SK-N-SH (cell line): ENCODE data around the gene DIRAS1. TPM values are rescaled to one million over a fixed set of nuclear protein-coding genes. Genes with fewer than 3 reads are reported as not detected.

ENCODE experiments used
- CTCF ChIA-PET: fragments of 300-600, 350-600 bp; formaldehyde crosslinking; extraction: SDS; loops from one replicate; lab custom pipeline; 2021; lab: Yijun Ruan, JAX
- POLR2A ChIA-PET: fragments of 350-600 bp; sonication (Branson Sonifier 250); formaldehyde crosslinking; extraction: SDS; loops from one replicate; lab custom pipeline; 2020; ENCODE audit warnings: antibody characterized with exemption, inconsistent platforms; lab: Yijun Ruan, JAX
- DNase-seq: peaks from one replicate; pipeline ENCODE4 v3.0.0; 2012
- H2AFZ ChIP-seq: fragments of 200-600 bp; sonication (generic); 2 replicates; pipeline ENCODE4 v1.8.1; 2016; ENCODE audit warnings: antibody characterized with exemption, mild to moderate bottlenecking, low read depth
- H3F3A ChIP-seq: fragments of 200-600 bp; sonication (generic); replicated peaks from 2 replicates; pipeline ENCODE3; 2016; ENCODE audit warnings: antibody characterized with exemption, mild to moderate bottlenecking; ENCODE audit not compliant: insufficient read depth
- H3K27ac ChIP-seq, 2 experiments: fragments of 200-500 bp in 1 of 2; fragments of 200-600 bp in 1 of 2; sonication (Bioruptor generic) in 1 of 2; sonication (generic), shearing (Covaris generic) in 1 of 2; 2 replicates each; pipeline versions ENCODE4 v1.5.1 to v1.6.1; 2014 to 2016; ENCODE audit warnings: low read depth in 2 of 2, inconsistent platforms in 1 of 2, low read length in 1 of 2, mild to moderate bottlenecking in 1 of 2, mixed read lengths in 1 of 2
- H3K27me3 ChIP-seq: fragments of 200-600 bp; sonication (generic), shearing (Covaris generic); 2 replicates; pipeline ENCODE4 v1.6.1; 2016; ENCODE audit warnings: mixed run types; ENCODE audit not compliant: insufficient read depth
- H3K36me3 ChIP-seq, 2 experiments: fragments of 200-500 bp in 1 of 2; fragments of 200-600 bp in 1 of 2; sonication (Bioruptor generic) in 1 of 2; sonication (generic) in 1 of 2; replicated peaks in 1 of 2; 2 replicates each; pipeline versions ENCODE3 to v1.5.1; 2014 to 2016; ENCODE audit warnings: low read length in 1 of 2, mild to moderate bottlenecking in 1 of 2; ENCODE audit not compliant: insufficient read depth in 2 of 2, control insufficient read depth in 1 of 2
- H3K4me1 ChIP-seq, 2 experiments: fragments of 200-500 bp in 1 of 2; fragments of 200-600 bp in 1 of 2; sonication (Bioruptor generic) in 1 of 2; sonication (generic), shearing (Covaris generic) in 1 of 2; 2 replicates each; pipeline versions ENCODE4 v1.5.1 to v1.6.1; 2014 to 2016; ENCODE audit warnings: low read depth in 1 of 2, low read length in 1 of 2, mixed run types in 1 of 2; ENCODE audit not compliant: insufficient read depth in 2 of 2, control insufficient read depth in 1 of 2
- H3K4me2 ChIP-seq: fragments of 200-600 bp; sonication (generic), shearing (Covaris generic); 2 replicates; pipeline ENCODE4 v1.6.1; 2017; ENCODE audit warnings: mixed run types
- H3K4me3 ChIP-seq, 2 experiments: fragments of 200-500 bp in 1 of 2; fragments of 200-600 bp in 1 of 2; sonication (Bioruptor generic) in 1 of 2; sonication (generic), shearing (Covaris generic) in 1 of 2; 2 replicates each; pipeline versions ENCODE4 v1.5.1 to v1.8.1; 2014 to 2016; ENCODE audit warnings: low read depth in 2 of 2, inconsistent platforms in 1 of 2, low read length in 1 of 2, mild to moderate bottlenecking in 1 of 2, mixed read lengths in 1 of 2, moderate library complexity in 1 of 2
- H3K79me2 ChIP-seq: fragments of 200-600 bp; sonication (generic); 2 replicates; pipeline ENCODE4 v1.8.1; 2017; ENCODE audit warnings: mild to moderate bottlenecking; ENCODE audit not compliant: insufficient read depth
- H3K9ac ChIP-seq: fragments of 200-600 bp; sonication (generic); 2 replicates; pipeline ENCODE4 v1.6.1; 2017; ENCODE audit warnings: mixed run types
- H3K9me2 ChIP-seq: fragments of 200-600 bp; sonication (generic); 2 replicates; pipeline ENCODE4 v1.6.1; 2017; ENCODE audit warnings: mixed run types
- H3K9me3 ChIP-seq: fragments of 200-600 bp; sonication (generic); 2 replicates; pipeline ENCODE4 v1.6.1; 2017; ENCODE audit warnings: mixed run types, mild to moderate bottlenecking, moderate library complexity
- H4K20me1 ChIP-seq: fragments of 200-600 bp; sonication (generic); 2 replicates; pipeline ENCODE4 v1.6.1; 2017; ENCODE audit warnings: mild to moderate bottlenecking, mixed run types; ENCODE audit not compliant: insufficient read depth
- CHD2 ChIP-seq: fragments of 150-350 bp; IDR thresholded peaks from 2 replicates; pipeline ENCODE4 v1.6.1; 2018; ENCODE audit warnings: low read length; ENCODE audit not compliant: partially characterized antibody
- EP300 ChIP-seq, 2 experiments: IDR thresholded peaks; 2 replicates each; pipeline versions ENCODE4 v1.4.0 to v1.6.1; 2012; ENCODE audit warnings: borderline replicate concordance in 1 of 2, low read depth in 1 of 2, low read length in 1 of 2
- EZH2phosphoT487 ChIP-seq: fragments of 200-600 bp; sonication (generic); IDR thresholded peaks from 2 replicates; pipeline ENCODE4 v1.6.1; 2017; ENCODE audit warnings: low read depth, mixed run types, mild to moderate bottlenecking, antibody characterized with exemption, moderate library complexity, borderline replicate concordance
- FOXJ3 ChIP-seq: sonication (generic); formaldehyde crosslinking; IDR thresholded peaks from 2 replicates; pipeline ENCODE4 v1.5.1; 2020; ENCODE audit warnings: mild to moderate bottlenecking, missing genetic modification reagents
- FOXM1 ChIP-seq: IDR thresholded peaks from 2 replicates; pipeline ENCODE4 v1.4.0; 2012; ENCODE audit warnings: low read depth, mild to moderate bottlenecking
- GABPA ChIP-seq: IDR thresholded peaks from 2 replicates; pipeline ENCODE4 v1.4.0; 2012; ENCODE audit warnings: low read depth, mild to moderate bottlenecking
- JUND ChIP-seq: IDR thresholded peaks from 2 replicates; pipeline ENCODE4 v1.4.0; 2012
- MEF2A ChIP-seq: IDR thresholded peaks from 2 replicates; pipeline ENCODE4 v1.4.0; 2012; ENCODE audit warnings: low read depth, borderline replicate concordance
- REST ChIP-seq: IDR thresholded peaks from 2 replicates; pipeline ENCODE4 v1.6.1; 2012; ENCODE audit warnings: mild to moderate bottlenecking, low read depth, low read length, moderate library complexity
- SMC3 ChIP-seq: IDR thresholded peaks from 2 replicates; pipeline ENCODE4 v1.6.1; 2012; ENCODE audit warnings: low read depth, low read length, improper control_type of control experiment
- WGBS: methylation state at CpG from one replicate; pipeline ENCODE4 v1.1.6; 2017; ENCODE audit warnings: low lambda C conversion rate; 5-methylcytosine and 5-hydroxymethylcytosine counted together
- polyA plus RNA-seq, 3 experiments: library from polyadenylated mRNA; depleted of rRNA; stranded (reverse); fragments of >200 nt; gene quantifications; 2 replicates each; pipeline ENCODE4 v1.2.3, GENCODE V29; 2012
- TF ChIP-seq, protein P1 (sequence below): IDR thresholded peaks from 2 replicates; pipeline ENCODE4; 2012
- TF ChIP-seq, protein P2 (sequence below): fragments of 150-350 bp; IDR thresholded peaks from 2 replicates; pipeline ENCODE4 v1.6.1; 2016; ENCODE audit warnings: mild to moderate bottlenecking, low read depth, low read length

Gene DIRAS1
- polyA plus RNA-seq, 1 of the 3 experiments (the other 2 are of a cell fraction): 9.0 TPM

DNA sequence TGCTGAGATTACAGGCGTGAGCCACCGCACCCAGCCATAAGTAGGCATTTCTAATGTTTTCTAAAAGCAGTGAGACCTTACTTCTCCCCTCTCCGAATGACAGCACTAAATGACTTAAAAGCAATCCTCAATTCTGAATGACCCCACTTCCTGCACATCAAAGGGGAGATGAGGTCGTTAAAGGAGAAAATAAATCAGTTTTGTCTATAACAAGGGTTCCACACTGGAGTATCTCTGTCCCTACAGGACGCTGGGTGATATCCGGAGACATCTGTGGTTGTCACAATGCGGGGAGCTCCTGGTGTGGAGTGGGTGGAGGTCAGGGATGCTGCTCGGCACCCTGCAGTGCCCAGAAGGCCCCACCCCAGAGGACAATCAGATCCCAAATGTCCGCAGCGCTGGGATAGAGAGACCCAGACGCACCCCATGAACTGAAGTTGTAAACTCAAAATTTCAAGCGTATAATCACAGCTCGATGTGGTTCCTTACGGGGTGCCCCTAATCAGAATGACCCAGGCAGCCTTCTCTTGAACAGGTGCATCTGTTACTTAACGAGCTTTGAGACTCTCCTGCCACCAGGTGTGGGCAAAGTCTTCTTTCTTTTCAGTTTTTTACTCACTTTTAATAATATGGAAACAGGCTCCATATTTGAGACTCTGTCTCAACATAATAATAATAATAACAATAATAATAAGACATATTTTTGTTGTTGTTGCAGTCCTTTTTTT is 21.6 kb downstream of the DIRAS1 start:
- CTCF ChIA-PET: interaction anchor here (3.5 kb wide), 1 partner anchor 51 kb away, joined by 14 read pairs; no protein-coding TSS in a partner anchor
- Histone ChIP-seq H3K36me3 (no peaks in the 10 kb centered on the region), H3F3A (no peaks in the 10 kb centered on the region), H2AFZ (no peak overlapping the region), H3K27ac (no peak overlapping the region), H3K9me2 (no peaks in the 10 kb centered on the region), H3K9me3 (no peaks in the 10 kb centered on the region), H3K4me1 (peaks cover 0 to 5% of the 10 kb centered on the region in 2 experiments; a peak in 1 of 4 replicates), H3K4me2 (no peak overlapping the region), H3K79me2 (no peaks in the 10 kb centered on the region)
- 69% methylated on average over 11 of the region's 15 CpGs for WGBS
- POLR2A ChIA-PET: no interaction called here
- TF ChIP-seq SMC3: no peak
- TF ChIP-seq FOXM1: no peak
- no peak for TF ChIP-seq GABPA
- TF ChIP-seq, protein P1, sequence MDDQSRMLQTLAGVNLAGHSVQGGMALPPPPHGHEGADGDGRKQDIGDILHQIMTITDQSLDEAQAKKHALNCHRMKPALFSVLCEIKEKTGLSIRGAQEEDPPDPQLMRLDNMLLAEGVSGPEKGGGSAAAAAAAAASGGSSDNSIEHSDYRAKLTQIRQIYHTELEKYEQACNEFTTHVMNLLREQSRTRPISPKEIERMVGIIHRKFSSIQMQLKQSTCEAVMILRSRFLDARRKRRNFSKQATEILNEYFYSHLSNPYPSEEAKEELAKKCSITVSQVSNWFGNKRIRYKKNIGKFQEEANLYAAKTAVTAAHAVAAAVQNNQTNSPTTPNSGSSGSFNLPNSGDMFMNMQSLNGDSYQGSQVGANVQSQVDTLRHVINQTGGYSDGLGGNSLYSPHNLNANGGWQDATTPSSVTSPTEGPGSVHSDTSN: no peak
- no peak for TF ChIP-seq REST
- TF ChIP-seq JUND: no peak
- no peak for TF ChIP-seq CHD2
- TF ChIP-seq EZH2phosphoT487: no peak
- TF ChIP-seq, protein P2, sequence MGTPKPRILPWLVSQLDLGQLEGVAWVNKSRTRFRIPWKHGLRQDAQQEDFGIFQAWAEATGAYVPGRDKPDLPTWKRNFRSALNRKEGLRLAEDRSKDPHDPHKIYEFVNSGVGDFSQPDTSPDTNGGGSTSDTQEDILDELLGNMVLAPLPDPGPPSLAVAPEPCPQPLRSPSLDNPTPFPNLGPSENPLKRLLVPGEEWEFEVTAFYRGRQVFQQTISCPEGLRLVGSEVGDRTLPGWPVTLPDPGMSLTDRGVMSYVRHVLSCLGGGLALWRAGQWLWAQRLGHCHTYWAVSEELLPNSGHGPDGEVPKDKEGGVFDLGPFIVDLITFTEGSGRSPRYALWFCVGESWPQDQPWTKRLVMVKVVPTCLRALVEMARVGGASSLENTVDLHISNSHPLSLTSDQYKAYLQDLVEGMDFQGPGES: no peak
- no peak for TF ChIP-seq MEF2A
- TF ChIP-seq FOXJ3 (CRISPR knock-in tag): no peak
- TF ChIP-seq EP300 (IDR thresholded peaks at IDR 0.05; ENCODE audit: borderline replicate concordance in 1 of 2, low read depth in 1 of 2, low read length in 1 of 2): no peak
- TF ChIP-seq, all 33 proteins: peak for 0
- Histone ChIP-seq H3K4me3 (no peak overlapping the region), H3K9ac (no peak overlapping the region), H3K27me3 (no peaks in the 10 kb centered on the region), H4K20me1 (no peaks in the 10 kb centered on the region)
- DNase-seq: no peak
